GM11168 (cell line): Measurements from ENCODE around the gene ATP1B2.
"Not testable (repeated sequence)": the region's sequence is repeated elsewhere in the genome, so short reads cannot be mapped to it uniquely, and the experiment has no call there.

ENCODE experiments used
- in situ Hi-C: fragments of 300-500 bp; cut with MboI; formaldehyde crosslinking; loops from one replicate; pipeline ENCODE4 v1.12.0; 2022; ENCODE audit warnings: low sequenced_read_pairs; ENCODE audit not compliant: unreplicated experiment

The ATP1B2 gene

GRCh38 chr17:7632492-7632894, 18.2 kb upstream of the ATP1B2 start:
- in situ Hi-C loops = no loop called here

DNA sequence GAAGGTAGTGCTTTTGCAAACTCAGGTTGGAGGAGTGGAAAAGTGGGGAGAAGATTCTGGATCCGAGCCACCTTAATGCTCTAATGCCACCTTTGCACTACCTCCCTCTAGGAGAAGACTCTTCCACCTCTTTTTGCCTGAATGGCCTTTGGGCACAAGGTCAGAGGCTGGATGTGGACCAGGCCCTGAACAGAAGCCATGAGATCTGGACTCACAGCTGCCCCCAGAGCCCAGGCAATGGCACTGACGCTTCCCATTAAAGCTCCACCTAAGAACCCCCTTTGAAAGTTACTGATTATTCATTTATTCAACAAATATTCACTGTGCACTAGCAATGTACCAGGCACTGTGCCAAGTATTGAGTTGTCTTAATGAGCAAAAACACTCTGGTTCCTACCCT, 17.6 kb upstream of the ATP1B2 start:
- in situ Hi-C loops = no loop called here

DNA sequence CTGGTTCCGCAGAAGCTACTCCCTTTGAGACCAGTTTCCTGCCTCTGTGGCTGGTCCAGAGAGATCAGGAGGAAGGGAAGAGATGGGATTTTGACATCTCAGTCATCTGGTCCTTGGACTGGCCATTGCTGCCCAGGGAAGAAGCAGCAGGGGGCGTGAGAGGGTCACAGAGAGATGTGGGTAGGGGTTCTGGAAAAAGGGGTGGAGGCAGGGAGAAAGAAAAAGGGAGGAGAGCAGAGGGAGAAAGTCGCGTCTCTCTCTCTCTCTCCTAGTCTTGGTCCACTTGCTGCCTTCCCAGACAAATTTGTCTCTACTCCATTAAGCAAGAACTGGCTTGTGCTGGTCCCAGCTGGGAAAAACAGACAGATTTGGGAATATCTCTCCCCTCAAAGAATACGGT, 16.3 kb upstream of the ATP1B2 start:
- in situ Hi-C loops = no loop called here

DNA sequence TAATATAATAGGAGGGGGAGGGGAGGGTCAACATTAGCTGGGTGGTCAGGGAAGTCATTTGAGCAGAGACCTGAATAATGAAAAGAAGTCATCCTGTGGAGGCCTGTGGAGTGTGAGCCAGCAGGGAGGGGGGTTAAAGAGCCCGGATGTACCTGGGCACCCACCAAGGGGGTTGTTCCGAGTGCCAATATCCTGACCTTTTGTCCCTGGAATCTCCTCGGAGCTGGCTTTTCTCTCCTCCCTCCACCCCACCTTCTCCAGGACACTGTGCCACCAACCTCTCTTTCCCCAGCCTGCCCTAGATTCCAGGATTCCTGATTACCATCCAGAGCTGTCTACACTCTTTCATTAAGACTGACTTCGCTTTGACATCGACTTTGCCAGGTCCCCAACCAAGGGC, 14.6 kb upstream of the ATP1B2 start:
- in situ Hi-C loops = no loop called here

DNA sequence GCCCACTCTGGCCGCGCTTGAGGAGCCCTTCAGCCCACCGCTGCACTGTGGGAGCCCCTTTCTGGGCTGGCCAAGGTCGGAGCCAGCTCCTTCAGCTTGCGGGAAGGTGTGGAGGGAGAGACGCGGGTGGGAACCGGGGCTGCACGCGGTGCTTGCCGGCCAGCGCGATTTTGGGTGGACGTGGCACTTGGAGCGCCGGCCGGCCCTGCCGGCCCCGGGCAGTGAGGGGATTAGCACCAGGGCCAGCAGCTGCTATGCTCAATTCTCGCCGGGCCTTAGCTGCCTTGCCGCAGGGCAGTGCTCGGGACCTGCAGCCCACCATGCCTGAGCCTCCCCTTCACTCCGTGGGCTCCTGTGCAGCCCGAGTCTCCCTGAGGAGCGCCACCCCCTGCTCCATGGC, 9.9 kb upstream of the ATP1B2 start:
- in situ Hi-C loops = no loop called here

DNA sequence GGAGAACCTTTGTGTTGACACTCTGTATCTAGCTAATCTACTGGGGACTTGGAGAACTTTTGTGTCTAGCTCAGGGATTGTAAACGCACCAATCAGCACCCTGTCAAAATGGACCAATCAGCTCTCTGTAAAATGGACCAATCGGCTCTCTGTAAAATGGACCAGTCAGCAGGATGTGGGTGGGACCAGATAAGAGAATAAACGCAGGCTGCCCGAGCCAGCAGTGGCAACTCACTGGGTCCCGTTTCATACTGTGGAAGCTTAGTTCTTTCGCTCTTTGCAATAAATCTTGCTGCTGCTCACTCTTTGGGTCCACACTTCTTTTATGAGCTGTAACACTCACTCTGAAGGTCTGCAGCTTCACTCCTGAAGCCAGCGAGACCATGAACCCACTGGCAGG, 9.1 kb upstream of the ATP1B2 start:
- in situ Hi-C loops = not testable (repeated sequence)

- in situ Hi-C loops = no loop called here
Measured at GRCh38 chr17:7644775-7645174, 6.0 kb upstream of the ATP1B2 start.

DNA sequence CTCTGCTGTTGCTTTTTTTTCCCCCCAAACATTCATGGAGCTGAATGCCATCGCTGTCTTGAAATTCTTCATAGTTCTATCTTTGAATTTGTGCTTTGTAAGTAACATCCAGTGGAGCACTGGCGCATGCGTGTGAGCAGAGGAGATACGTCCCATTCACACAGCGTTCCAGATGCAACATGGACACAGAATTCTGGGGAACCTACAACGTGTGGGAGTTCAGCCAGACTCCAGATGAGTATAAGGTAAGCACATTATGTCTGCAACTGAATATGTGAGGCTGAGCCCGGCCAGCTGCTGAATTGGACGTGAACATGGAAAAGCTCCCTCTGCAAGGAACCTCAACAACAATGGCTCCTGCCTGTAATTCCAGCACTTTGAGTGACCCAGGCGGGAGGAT, 4.3 kb upstream of the ATP1B2 start:
- in situ Hi-C loops = no loop called here

GRCh38 chr17:7647018-7647417, 3.7 kb upstream of the ATP1B2 start:
- in situ Hi-C loops = no loop called here

- in situ Hi-C loops = no loop called here
Measured at GRCh38 chr17:7651097-7651664, 455 bp downstream of the ATP1B2 start.

GRCh38 chr17:7651665-7652387, 1.1 kb downstream of the ATP1B2 start:
- in situ Hi-C loops = no loop called here

DNA sequence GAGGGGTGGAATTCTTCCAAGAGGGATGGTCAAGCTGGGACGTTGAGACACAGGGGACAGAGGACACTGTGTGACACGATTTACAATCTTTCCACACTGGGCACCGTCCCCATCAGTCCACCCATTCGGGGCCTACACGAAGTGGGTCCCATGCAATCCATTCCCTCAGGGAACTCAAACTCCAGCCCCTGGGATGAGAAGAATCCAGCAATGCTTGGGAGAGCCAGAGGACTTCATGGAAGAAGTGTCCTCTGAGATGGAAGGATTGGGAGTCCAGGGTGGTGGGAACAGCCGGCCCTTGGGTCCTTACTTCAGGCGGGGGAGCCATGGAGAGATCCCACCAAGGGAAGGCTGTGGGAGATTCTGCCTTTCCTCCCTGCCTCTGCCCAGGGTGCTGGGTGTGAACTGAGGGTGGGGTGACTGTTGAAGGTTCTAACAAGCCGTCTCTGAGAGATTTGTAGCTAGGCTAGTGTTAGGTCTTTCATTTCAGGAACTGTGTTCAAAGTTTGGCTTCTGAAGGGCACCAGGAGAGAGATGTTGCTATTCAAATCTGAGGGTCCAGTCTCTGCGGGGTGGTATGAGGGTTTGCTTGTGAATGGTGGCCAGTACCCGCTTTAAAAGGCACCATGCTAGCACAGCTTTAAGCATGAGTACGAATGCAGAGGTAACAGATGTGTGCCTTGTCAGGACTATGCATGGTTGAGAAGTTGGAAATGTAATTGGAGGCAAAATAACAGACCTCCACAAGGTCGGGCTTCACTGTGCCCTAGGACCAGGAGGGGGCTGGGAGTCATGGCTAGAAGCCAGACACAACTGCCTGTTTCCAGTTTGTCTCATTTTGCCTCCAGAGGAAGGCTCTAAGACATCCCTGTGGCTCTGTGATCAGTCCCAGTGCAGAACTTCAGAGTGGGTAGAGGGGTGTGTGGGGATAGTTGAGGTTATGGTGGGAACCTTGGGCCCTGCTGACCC, 1.9 kb downstream of the ATP1B2 start:
- in situ Hi-C loops = no loop called here

DNA sequence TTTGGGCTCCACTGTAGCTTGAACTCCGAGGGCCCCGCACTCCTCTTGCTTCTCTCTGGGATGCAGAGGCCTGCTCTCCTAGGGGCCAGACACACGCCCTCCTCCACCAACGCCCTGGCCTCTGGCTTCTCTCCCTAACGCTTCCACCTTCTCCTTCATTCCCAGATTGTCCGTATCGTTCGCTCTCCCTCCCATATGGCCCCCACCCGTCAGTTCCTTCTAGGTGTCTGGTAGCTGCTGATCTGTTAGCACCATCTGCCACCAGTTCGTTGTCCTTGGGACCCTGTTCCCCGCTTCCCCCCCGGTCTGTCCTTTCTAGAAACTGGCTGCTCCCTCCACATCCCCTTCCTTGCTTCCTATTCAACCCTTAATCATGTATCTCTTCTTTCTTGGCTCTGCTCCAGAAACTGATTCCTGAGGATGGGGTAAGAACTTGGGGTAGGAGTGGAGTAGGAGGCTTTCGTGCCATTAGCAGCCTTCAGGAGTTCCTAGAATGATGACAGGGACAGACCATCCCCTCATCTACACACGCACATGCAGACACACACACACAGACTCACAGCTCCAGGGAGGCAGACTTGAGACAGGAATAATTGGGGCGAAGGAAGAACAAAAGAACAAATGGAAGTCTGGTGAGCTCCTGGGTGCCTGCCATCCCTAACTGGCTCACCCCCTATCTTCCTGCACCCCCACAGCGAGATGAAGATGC, 4.3 kb downstream of the ATP1B2 start:
- in situ Hi-C loops = no loop called here

DNA sequence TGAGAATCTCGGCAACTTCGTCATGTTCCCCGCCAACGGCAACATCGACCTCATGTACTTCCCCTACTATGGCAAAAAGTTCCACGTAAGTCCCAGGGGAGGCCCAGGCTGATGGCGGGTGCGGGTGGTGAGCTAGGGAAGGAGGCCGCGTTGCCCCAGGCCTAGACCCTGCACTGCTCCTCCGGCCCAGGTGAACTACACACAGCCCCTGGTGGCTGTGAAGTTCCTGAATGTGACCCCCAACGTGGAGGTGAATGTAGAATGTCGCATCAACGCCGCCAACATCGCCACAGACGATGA, 4.8 kb downstream of the ATP1B2 start:
- in situ Hi-C loops = no loop called here

GRCh38 chr17:7656958-7657609, 6.4 kb downstream of the ATP1B2 start:
- in situ Hi-C loops = no loop called here

DNA sequence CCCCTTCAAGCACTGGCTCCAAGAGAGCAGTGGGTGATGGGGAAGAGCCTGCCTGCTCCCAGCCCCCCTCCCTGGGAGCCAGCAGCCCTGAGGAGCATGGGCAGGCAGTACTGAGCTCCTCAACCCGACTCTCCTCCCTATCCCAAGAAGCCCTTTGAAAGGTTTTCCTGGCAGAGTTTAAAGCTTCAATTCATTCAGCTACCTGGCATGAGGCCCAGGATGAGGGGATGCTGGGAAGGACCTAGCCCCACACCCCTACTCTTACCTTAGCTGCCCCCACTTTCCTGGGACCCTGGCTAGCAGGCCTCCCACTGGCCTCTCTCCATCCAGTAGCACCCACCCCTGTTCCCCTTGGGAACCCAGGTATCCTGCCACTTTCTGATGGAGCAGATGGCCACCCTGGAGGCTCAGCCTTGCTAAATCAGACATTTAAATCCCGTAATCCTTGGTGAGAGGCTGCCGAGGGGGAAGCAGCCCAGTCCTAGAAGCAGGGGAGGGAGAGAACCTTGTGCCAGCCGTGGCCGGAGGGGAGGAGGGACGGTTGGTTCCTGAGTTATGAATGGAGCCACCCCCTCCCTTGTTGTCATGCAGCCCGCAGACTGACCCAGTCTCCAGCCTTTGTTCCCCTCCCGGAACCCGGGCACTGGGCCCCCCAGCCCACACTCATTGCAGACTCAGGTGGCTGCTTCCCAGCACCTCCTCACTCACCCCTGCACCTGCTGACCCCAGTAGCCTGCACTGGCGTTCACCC, 17.1 kb downstream of the ATP1B2 start:
- in situ Hi-C loops = no loop called here

DNA sequence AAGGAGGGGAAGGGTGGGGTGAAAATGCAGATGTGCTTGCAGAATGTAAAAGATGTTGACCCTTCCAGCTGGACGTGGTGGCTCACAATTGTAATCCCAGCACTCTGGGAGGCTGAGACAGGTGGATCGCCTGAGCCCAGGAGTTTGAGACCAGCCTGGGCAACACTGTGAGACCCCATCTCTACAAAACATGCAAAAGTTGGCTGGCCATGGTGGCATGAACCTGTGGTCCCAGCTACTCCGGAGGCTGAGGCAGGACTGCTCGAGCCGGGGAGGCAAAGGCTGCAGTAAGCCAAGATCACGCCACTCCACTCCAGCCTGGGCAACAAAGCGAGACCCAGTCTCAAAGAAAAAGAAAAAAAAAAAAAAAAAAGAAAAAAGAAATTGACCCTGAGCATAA, 17.8 kb downstream of the ATP1B2 start:
- in situ Hi-C loops = no loop called here

DNA sequence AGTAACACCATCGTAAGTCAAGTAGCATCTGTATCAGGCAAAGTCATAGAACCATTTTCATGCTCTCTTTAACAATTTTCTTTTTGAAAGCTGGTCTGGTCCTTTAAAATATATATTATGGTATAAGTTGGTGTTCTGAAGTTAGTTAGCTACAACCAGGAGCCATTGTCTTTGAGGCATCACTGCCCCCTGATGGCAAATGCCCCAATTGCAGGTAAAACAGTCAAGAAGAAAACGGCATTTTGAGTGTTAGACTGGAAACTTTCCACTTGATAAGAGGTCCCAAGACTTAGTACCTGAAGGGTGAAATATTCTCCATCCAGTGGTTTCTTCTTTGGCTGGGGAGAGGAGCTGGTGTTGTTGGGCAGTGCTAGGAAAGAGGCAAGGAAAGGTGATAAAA, 22.5 kb downstream of the ATP1B2 start:
- in situ Hi-C loops = no loop called here

- in situ Hi-C loops = no loop called here
Measured at GRCh38 chr17:7674934-7675333, 24.2 kb downstream of the ATP1B2 start.

DNA sequence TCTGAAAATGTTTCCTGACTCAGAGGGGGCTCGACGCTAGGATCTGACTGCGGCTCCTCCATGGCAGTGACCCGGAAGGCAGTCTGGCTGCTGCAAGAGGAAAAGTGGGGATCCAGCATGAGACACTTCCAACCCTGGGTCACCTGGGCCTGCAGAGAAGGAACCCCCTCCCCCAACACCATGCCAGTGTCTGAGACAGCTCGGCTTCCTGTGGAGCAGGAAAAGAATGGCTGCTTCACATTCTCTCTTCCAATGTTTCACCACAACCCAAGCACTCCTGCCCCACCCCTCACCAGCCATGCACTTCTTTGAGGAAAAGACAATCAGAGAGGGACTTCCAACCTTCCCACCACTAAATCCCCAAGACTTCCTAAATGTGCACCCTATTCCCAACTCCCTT, 25.8 kb downstream of the ATP1B2 start:
- in situ Hi-C loops = no loop called here
